Esophagus (tissue), 2 donors: ENCODE data around the gene MADD. TPM values are rescaled to one million over a fixed set of nuclear protein-coding genes. Genes with fewer than 3 reads are reported as not detected.

ENCODE experiments used
- H3K27ac ChIP-seq, 2 donors: one replicate each; pipeline ENCODE4 v1.5.1; 2013; ENCODE audit warnings: low read depth in 2 of 2, mild to moderate bottlenecking in 2 of 2, inconsistent platforms in 1 of 2, low read length in 1 of 2, moderate library complexity in 1 of 2
- H3K27me3 ChIP-seq, 2 donors: one replicate each; pipeline ENCODE4 v1.6.1; 2013; ENCODE audit warnings: low read length in 2 of 2, control low read depth in 1 of 2, mild to moderate bottlenecking in 1 of 2; ENCODE audit not compliant: insufficient read depth in 2 of 2, control insufficient read depth in 1 of 2
- H3K36me3 ChIP-seq, 2 donors: one replicate each; pipeline ENCODE4 v1.6.1; 2013; ENCODE audit warnings: low read length in 1 of 2; ENCODE audit not compliant: control insufficient read depth in 2 of 2, insufficient read depth in 2 of 2
- H3K4me1 ChIP-seq, 2 donors: one replicate each; pipeline ENCODE4 v1.6.1; 2013; ENCODE audit warnings: low read length in 1 of 2; ENCODE audit not compliant: control insufficient read depth in 2 of 2, insufficient read depth in 2 of 2
- H3K4me3 ChIP-seq, 2 donors: one replicate each; pipeline ENCODE4 v1.5.1; 2013; ENCODE audit warnings: low read length in 2 of 2, mild to moderate bottlenecking in 2 of 2, low read depth in 1 of 2, moderate library complexity in 1 of 2
- H3K9me3 ChIP-seq, 2 donors: one replicate each; pipeline ENCODE4 v1.6.1; 2013; ENCODE audit warnings: mild to moderate bottlenecking in 2 of 2, low read depth in 1 of 2, low read length in 1 of 2, moderate library complexity in 1 of 2; ENCODE audit not compliant: control insufficient read depth in 2 of 2, insufficient read depth in 1 of 2
- WGBS, 2 donors: extraction: QIAGEN DNeasy Blood & Tissue Kit; methylation state at CpG; one replicate each; pipeline ENCODE4 v1.1.7; 2013; 5-methylcytosine and 5-hydroxymethylcytosine counted together
- polyA plus RNA-seq, 2 donors: library from polyadenylated mRNA; stranded (reverse); fragments of 200-250 nt; gene quantifications; one replicate each; pipeline ENCODE4 v1.2.3, GENCODE V29; 2013
- donor health status: healthy with polysubstance abuse.
- donor health status: Bipolar disorder and iron deficiency.

MADD gene
- polyA plus RNA-seq, 2 donors: 8.2 to 11.0 TPM

DNA sequence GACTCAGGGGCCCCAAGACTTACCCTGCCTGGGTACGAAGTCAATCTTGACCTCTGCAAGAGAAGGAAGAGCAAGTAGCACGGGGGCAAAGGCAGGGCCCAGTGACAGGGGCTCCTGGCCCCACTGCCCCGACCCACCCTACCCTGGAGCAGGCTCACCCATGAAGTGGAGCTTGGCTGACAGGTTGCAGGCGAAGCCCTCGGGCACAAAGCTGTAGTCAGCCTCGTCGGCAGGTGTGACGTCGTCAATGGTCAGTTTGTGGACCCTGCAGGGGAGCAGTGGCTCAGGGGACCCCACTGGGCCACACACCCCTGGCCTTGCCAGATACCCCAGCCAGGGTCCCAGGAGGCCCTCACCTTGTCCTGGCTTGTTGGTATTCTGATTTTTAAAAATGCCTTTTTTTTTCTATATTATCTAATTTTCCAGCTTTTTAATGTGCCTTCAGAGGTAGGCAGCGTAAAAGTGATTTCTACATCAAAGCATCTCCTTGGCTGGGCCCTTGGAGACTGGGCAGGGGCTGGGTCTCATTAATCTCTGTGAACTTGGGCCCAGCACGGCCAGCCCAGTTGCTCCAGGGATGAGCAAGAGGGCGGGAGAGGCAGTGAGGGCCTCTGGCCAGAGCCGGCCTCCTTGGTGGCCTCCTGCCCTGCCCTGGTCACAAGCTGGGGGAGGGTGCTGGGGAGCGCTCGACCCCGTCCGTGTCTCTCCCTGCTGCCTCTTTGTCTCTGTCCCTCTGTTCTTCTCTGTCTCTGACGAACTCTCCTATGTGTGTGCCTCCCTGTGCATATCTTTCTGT is 71.2 kb downstream of the MADD start:
- no peaks in the 10 kb centered on the region for H3K36me3 ChIP-seq
- no peaks in the 10 kb centered on the region for H3K27me3 ChIP-seq
- 61 to 66% methylated on average over 18 of the region's 18 CpGs for WGBS, 2 donors
- H3K4me3 ChIP-seq: no peak overlapping the region
- no peak overlapping the region for H3K27ac ChIP-seq
- no peaks in the 10 kb centered on the region for H3K4me1 ChIP-seq
- no peaks in the 10 kb centered on the region for H3K9me3 ChIP-seq

DNA sequence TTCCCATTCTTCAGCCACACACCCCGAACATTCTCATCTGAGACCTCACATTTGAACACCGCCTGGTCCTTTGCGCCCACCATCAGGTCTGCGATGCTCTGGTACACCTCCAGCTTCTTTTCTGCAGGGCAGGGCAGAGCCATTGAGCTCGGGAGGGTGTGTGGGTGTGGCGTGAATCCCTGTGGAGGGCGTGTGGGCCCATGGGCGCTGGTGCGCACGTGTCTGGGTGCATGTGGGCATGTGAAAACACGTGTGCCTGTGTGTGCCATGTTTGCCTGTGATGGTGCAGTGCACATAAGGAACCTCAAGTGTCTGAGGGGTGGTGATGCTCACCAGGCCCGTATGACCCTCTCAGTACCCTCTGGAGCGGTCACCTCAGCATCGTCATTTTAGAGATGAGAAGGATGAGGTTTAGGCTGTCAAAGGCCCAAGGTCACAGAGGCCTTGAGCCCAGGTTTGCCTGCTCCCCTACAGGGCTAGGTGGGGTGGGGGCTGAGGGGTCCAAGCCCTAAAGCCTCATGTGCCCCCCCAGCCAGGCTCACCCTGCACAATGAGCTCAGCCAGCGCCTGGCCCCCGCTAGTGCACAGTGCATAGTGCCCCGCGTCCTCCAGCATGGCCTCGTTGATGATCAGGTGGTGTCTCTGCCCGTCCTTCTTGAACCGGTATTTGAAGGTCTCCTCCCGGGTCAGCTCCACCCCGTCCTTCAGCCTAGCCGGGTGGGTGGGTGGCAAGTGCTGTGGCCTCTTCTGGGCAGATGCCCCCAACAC is 72.3 kb downstream of the MADD start:
- Histone ChIP-seq H3K4me1 (no peaks in the 10 kb centered on the region), H3K4me3 (no peak overlapping the region), H3K9me3 (no peaks in the 10 kb centered on the region), H3K27ac (no peak overlapping the region), H3K27me3 (no peaks in the 10 kb centered on the region), H3K36me3 (no peaks in the 10 kb centered on the region)
- WGBS, 2 donors: 80 to 82% methylated on average over 24 of the region's 24 CpGs

DNA sequence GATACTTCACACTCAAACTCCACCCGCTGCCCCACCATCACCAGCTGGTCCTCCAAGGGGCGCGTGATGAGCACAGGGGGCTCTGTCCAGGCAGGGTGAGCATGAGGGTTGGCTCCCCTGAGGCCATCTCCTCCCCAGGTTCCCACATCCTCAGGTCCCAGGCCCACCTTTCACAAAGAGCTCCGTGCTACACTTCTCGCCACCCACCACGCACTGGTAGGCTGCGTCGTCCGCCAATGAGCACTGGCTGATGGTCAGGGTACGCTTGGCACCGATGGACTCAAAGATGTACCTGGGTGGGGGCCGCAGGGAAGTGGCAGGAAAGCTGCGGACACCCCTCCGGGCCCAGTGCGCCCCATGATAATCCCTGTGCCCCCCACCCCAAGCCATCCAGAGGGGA is 72.9 kb downstream of the MADD start:
- H3K4me3 ChIP-seq: no peak overlapping the region
- WGBS, 2 donors: 96% methylated on average over 15 of the region's 15 CpGs
- H3K27ac ChIP-seq: no peak overlapping the region
- no peaks in the 10 kb centered on the region for H3K4me1 ChIP-seq
- H3K9me3 ChIP-seq: no peaks in the 10 kb centered on the region
- H3K27me3 ChIP-seq: no peaks in the 10 kb centered on the region
- no peaks in the 10 kb centered on the region for H3K36me3 ChIP-seq

DNA sequence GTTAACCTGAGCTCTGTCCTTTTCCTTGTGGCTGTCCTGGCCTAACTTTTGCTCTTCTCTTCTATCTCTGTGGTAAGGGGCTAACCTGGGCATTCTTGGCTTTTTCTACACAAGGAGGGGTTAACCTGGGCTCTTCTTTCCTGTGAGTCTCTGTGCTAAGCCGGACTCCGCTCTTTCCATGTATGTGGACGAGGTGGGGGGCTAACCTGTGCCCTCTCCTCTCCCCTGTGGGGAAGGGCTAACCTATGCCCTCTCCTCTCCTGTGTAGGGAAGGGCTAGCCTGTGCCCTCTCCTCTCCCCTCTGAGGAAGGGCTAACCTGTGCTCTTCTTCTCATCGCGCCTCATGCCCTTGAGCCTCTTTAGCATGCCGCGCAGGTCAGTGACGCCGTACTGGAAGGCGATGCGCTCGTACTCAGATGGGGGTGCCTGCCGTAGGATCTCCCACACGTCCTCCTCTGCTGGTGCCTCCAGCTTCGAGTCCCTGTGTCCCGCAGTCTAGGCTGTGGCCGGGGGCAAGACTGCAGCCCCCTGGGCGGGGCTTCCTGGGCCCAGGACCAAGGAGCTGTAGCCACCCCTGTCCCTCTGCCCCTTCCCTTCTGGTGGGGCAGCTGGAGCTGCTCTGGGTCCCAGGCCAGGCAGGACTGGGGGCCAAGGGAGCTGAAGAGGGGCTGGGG is 76.1 kb downstream of the MADD start:
- no peak overlapping the region for H3K27ac ChIP-seq
- H3K4me1 ChIP-seq: no peaks in the 10 kb centered on the region
- no peaks in the 10 kb centered on the region for H3K9me3 ChIP-seq
- no peak overlapping the region for H3K4me3 ChIP-seq
- H3K36me3 ChIP-seq: no peaks in the 10 kb centered on the region
- H3K27me3 ChIP-seq: no peaks in the 10 kb centered on the region
- WGBS, 2 donors: 85 to 86% methylated on average over 18 of the region's 18 CpGs

DNA sequence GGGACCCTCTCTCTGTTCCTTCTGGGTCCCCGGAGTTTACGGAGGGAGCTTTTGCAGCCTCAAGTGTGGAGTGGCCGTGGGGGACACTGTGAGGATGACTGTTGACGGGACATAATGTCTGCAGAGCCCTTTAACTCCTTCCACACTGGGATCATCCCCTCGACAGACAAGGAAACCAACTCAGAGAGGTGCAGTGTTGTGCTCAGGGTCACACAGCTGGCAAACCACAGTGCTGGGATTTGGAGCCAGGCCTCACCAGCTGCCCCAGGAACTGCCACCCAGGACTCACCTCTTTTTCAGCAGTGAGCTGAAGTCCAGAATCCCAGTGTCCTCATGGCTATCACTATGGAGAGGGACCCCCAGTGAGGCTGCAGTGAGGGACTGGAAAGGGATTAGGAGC is 77.2 kb downstream of the MADD start:
- no peaks in the 10 kb centered on the region for H3K36me3 ChIP-seq
- WGBS, 2 donors: 68 to 75% methylated on average over 5 of the region's 5 CpGs
- H3K27me3 ChIP-seq: no peaks in the 10 kb centered on the region
- no peak overlapping the region for H3K27ac ChIP-seq
- no peaks in the 10 kb centered on the region for H3K9me3 ChIP-seq
- no peaks in the 10 kb centered on the region for H3K4me1 ChIP-seq
- H3K4me3 ChIP-seq: no peak overlapping the region

DNA sequence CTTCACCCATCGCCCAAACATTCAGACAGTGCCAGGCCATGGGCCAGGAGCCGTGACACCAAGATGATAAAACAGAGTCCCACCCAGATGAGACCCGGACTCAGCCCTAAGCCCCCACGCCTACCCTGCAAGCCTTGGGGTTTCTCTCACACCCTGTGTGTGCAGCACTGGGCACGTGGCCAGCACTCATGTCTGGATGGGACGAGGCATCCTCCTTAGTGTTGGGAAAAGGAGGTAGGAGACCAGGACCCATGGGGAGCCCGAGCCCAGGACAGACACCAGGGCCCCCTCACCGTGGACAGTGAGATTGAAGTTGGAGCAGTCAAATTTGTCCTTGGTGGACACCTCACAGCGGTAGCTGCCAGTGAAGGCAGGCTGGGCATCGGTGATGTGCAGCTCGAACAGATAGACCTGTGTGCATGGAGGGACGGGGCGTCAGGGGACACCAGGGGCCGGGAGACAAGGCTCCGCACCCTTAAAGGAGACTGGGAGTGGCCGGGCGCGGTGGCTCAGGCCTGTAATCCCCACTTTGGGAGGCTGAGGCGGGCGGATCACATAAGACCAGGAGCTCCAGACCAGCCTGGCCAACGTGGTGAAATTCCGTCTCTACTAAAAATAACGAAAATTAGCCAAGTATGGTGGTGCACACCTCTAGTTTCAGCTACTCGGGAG is 78.3 kb downstream of the MADD start:
- H3K27me3 ChIP-seq: no peaks in the 10 kb centered on the region
- no peak overlapping the region for H3K27ac ChIP-seq
- no peaks in the 10 kb centered on the region for H3K9me3 ChIP-seq
- 78 to 82% methylated on average over 24 of the region's 24 CpGs for WGBS, 2 donors
- H3K36me3 ChIP-seq: no peaks in the 10 kb centered on the region
- H3K4me3 ChIP-seq: no peak overlapping the region
- H3K4me1 ChIP-seq: no peaks in the 10 kb centered on the region

DNA sequence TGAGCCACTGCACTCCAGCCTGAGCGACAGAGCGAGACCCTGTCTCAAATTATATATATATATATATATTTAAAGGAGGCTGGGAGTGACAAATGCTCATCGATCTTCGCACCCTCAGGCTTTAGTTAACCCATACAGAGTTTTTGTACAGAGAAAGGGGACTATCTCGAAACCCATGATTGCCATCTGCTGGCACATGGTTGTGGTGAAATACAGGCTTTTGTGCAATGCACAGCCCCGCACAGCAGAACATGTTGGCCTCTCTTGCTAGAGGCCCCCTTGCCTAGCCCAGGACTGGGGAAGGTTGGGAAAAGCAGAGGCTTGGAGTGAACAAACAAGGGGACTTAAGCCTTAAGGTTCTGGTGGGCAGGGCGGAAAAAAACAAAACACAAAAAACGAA is 78.9 kb downstream of the MADD start:
- Histone ChIP-seq H3K27ac (no peak overlapping the region), H3K36me3 (no peaks in the 10 kb centered on the region), H3K4me3 (no peak overlapping the region), H3K9me3 (no peaks in the 10 kb centered on the region), H3K4me1 (no peaks in the 10 kb centered on the region), H3K27me3 (no peaks in the 10 kb centered on the region)
- 71 to 74% methylated on average over 8 of the region's 8 CpGs for WGBS, 2 donors

DNA sequence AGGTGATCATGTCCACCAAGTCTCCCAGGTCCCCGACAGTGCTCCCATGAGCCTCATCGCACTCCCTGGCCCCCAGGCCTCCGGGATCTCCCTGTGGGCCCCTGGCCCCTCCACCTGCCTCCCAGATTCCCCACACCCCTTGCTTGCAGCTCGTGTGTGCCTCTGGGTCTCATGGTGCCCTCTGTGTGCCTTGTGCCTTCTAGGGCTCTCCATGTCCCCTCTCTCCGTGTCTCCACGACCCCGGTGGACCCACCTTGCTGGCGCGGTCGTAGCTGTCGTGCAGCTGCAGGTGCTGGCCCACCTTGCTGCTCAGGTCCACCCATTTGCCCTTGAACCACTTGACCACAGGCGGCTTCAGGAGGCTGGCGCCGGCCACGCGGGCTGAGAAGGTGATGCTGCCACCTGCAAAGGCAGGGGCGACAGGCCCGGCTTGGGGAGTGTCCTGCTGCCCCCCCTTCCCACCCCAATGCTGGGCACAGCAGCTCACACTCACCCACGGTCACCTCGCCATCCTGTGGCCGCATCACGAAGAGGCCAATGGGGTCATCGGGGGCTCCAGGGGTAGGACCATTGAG is 79.7 kb downstream of the MADD start:
- H3K27ac ChIP-seq: no peak overlapping the region
- 91 to 92% methylated on average over 21 to 23 of the region's 23 CpGs for whole genome bisulfite sequencing, 2 donors
- no peaks in the 10 kb centered on the region for H3K4me1 ChIP-seq

DNA sequence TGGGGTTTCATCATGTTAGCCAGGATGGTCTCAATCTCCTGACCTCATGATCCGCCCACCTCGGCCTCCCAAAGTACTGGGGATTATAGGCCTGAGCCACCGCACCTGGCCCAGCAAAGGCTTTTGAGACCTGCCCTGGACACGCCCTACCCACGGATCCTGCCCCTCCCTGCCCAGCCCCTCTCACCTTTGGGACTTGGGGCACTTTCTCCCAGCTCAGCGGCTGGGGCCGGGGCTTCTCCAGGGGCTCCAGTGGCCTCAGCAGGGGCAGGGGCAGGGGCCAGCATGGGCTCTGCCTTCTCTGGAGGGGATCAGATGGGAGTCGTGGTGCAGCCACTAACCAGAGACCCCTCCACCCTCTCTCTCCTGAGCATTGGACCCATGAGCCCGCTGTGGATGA is 80.4 kb downstream of the MADD start:
- no peak overlapping the region for H3K27ac ChIP-seq
- no peak overlapping the region for H3K4me3 ChIP-seq
- WGBS, 2 donors: 84 to 86% methylated on average over 9 of the region's 9 CpGs
- no peaks in the 10 kb centered on the region for H3K27me3 ChIP-seq
- no peaks in the 10 kb centered on the region for H3K4me1 ChIP-seq
- H3K9me3 ChIP-seq: no peaks in the 10 kb centered on the region
- no peaks in the 10 kb centered on the region for H3K36me3 ChIP-seq

More for the DNA sequence above, 79.7 kb downstream of the MADD start:
- H3K36me3 ChIP-seq: no peaks in the 10 kb centered on the region
- H3K4me3 ChIP-seq: no peak overlapping the region
- H3K9me3 ChIP-seq: no peaks in the 10 kb centered on the region
- H3K27me3 ChIP-seq: no peaks in the 10 kb centered on the region
